ENCODE data around the gene SH3YL1. TPM values are rescaled to one million over a fixed set of nuclear protein-coding genes. Genes with fewer than 3 reads are reported as not detected.

The SH3YL1 gene
- total and polyA plus RNA-seq, 2 of the 4 experiments (the other 2 are of a cell fraction) = 18.1 to 21.2 TPM

DNA sequence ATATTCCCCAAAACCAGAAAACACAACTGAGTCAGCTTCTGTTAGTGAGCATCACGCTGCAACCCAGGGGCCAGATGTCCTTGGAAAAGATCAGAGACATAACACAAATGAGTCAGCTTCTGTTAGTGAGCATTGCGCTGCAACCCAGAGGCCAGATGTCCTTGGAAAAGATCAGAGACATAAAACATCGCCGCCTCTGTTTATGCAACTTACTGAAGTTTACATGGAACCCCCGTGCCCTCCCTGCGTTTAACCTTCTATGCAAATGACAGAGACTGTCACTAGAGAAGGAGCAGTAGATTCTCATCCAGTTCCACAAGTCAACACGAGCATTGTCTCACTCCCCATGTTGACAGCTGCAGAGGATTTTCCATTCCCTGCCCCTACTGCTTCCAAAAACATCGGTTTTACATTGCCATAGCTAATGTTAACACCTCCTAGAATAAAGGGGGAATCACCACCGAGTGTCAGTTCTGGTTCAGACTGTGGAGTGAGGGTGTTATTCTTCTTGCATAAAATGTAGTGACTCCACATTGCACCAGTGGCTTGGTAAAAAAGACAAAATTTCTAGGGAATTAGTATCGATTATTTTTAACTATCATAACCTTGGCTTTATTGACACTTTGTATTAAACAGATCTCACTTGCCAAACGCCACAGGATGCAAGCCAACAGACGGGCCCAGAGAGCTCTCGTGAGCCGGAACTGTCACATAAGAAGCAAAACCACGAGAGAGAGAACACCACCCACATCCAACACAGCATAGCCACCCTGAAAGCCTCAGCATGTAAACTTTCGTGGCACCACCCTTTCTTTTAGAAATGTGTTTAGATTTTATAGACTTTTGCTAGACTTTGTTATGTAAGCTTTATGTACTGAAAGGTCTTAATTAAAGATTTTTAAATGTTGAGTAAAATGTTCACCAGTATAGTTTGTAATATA, 87.7 kb downstream of the SH3YL1 start:
- no peak overlapping the region for H3K23ac ChIP-seq (ENCODE audit: low read depth, low read length)
- H3K18ac ChIP-seq (ENCODE audit: low read depth, low read length) = no peak overlapping the region
- H3K4me3 ChIP-seq (ENCODE audit: insufficient read depth, low read depth, low read length) = no peak overlapping the region
- DNase-seq (peak; percentile 1), ATAC-seq (ENCODE audit: low read depth) (no peak)
- H3K27ac ChIP-seq (ENCODE audit: insufficient read depth, low read length) = no peak overlapping the region
- H2AK9ac ChIP-seq (replicated peaks; ENCODE audit: low read depth, low read length, poor library complexity) = no peak overlapping the region
- no peak overlapping the region for H4K5ac ChIP-seq (ENCODE audit: low read depth, low read length)
- H3K4ac ChIP-seq (ENCODE audit: low read depth, low read length) = no peak overlapping the region
- H3K27me3 ChIP-seq (ENCODE audit: control insufficient read depth, insufficient read depth, low read length) = no peaks in the 10 kb centered on the region
- peaks cover 10% of the 10 kb centered on the region for H3K9me3 ChIP-seq (ENCODE audit: control insufficient read depth, insufficient read depth, low read length)
- H2BK5ac ChIP-seq (ENCODE audit: low read depth, low read length, poor library complexity, severe bottlenecking) = no peak overlapping the region
- no peak overlapping the region for H3K14ac ChIP-seq (replicated peaks; ENCODE audit: low read depth, low read length)
- ChIA-PET CTCF (no interaction called here), POLR2A (ENCODE audit: unreplicated experiment) (no interaction called here)
- BruUV-seq (replicated peaks) = no TSS peak
- 20% methylated on average over 2 of the region's 16 CpGs; no CpG with 5 or more reads in 1 of the 2 experiments for WGBS, 2 experiments (ENCODE audit: extremely low coverage in 2 of 2, insufficient read length in 1 of 2)
- no peaks in the 10 kb centered on the region for H3K36me3 ChIP-seq (ENCODE audit: control insufficient read depth, insufficient read depth, low read length)
- no peaks in the 10 kb centered on the region for H4K20me1 ChIP-seq (ENCODE audit: insufficient read depth, low read length)
- no peak overlapping the region for H2AK5ac ChIP-seq (ENCODE audit: low read depth, low read length)
- no peak overlapping the region for H3K9ac ChIP-seq (ENCODE audit: low read depth, low read length)
- no peak overlapping the region for H2AFZ ChIP-seq (replicated peaks; ENCODE audit: low read length, poor library complexity)
- H3K79me1 ChIP-seq (ENCODE audit: low read depth in 1 of 2, low read length in 2 of 2) = no peaks in the 10 kb centered on the region
- TF ChIP-seq POLR2A (IDR thresholded peaks at IDR 0.05; ENCODE audit: low read depth, low read length) (no peak), SMC3 (IDR thresholded peaks at IDR 0.05; ENCODE audit: low read depth, low read length) (no peak), RFX5 (IDR thresholded peaks at IDR 0.05; ENCODE audit: low read depth, low read length) (no peak), MAFK (IDR thresholded peaks at IDR 0.05; ENCODE audit: low read depth, low read length) (no peak)
- intact Hi-C loops (cut with micrococcal nuclease) = no loop called here
- H2BK20ac ChIP-seq (ENCODE audit: low read depth, low read length) = no peak overlapping the region
- no peaks in the 10 kb centered on the region for H3K9me1 ChIP-seq (ENCODE audit: insufficient read depth, low read length)
- in situ Hi-C loops (cut with MboI; ENCODE audit: low sequenced_read_pairs) = no loop called here
- H4K91ac ChIP-seq (ENCODE audit: insufficient read depth, low read depth, low read length) = no peak overlapping the region
- H3K56ac ChIP-seq (ENCODE audit: extremely low read depth, insufficient read depth, low read length) = no peak overlapping the region
- no peak overlapping the region for H3K4me2 ChIP-seq (ENCODE audit: low read depth, low read length)
- H2BK120ac ChIP-seq (ENCODE audit: low read depth, low read length) = no peak overlapping the region
- H3K4me1 ChIP-seq (ENCODE audit: control insufficient read depth, insufficient read depth, low read length) = no peaks in the 10 kb centered on the region
- no peak overlapping the region for H4K8ac ChIP-seq (ENCODE audit: low read depth in 2 of 2, low read length in 2 of 2)
- dilution Hi-C loops (cut with HindIII; ENCODE audit: low sequenced_read_pairs, unreplicated experiment) = no loop called here
- H2BK15ac ChIP-seq (ENCODE audit: low read depth, low read length) = no peak overlapping the region

All from IMR-90 (cell line).